HFF-Myc (cell line): ENCODE measurements around the gene TNFRSF1A.

Experiments
- DNase-seq: peaks from one replicate; pipeline ENCODE4 v3.0.0-alpha.2; 2011; ENCODE audit warnings: low read depth; ENCODE audit errors: extremely low read depth
- H3K4me3 ChIP-seq: replicated peaks from 2 replicates; pipeline ENCODE4 v1.5.1; 2011; ENCODE audit warnings: low read depth, mild to moderate bottlenecking, control low read depth, low read length
- CTCF ChIP-seq: IDR thresholded peaks from 2 replicates; pipeline ENCODE4 v1.5.1; 2012; ENCODE audit warnings: mild to moderate bottlenecking, low read depth, low read length, control low read depth; ENCODE audit errors: missing control alignments

TNFRSF1A gene

GRCh38 chr12:6324936-6325750, 16.7 kb downstream of the TNFRSF1A start:
- TF ChIP-seq CTCF = no peak
- H3K4me3 ChIP-seq = no peak overlapping the region
- DNase-seq = no peak

- no peak for DNase-seq
- TF ChIP-seq CTCF = no peak
- H3K4me3 ChIP-seq = no peak overlapping the region
Observed at GRCh38 chr12:6323995-6324711, 17.7 kb downstream of the TNFRSF1A start.

GRCh38 chr12:6323340-6323994, 18.4 kb downstream of the TNFRSF1A start:
- TF ChIP-seq CTCF = peak; percentile 73
- no peak overlapping the region for H3K4me3 ChIP-seq
- DNase-seq = peak; percentile 90

GRCh38 chr12:6322969-6323339, 18.9 kb downstream of the TNFRSF1A start:
- no peak for DNase-seq
- no peak for TF ChIP-seq CTCF
- H3K4me3 ChIP-seq = no peak overlapping the region

- no peak for DNase-seq
- TF ChIP-seq CTCF = no peak
- no peak overlapping the region for H3K4me3 ChIP-seq
Observed at GRCh38 chr12:6322352-6322751, 19.5 kb downstream of the TNFRSF1A start.

GRCh38 chr12:6321905-6322304, 20.0 kb downstream of the TNFRSF1A start:
- DNase-seq = no peak
- no peak overlapping the region for H3K4me3 ChIP-seq
- TF ChIP-seq CTCF = no peak
